ENCODE results near the gene FERMT1.

The FERMT1 gene

DNA sequence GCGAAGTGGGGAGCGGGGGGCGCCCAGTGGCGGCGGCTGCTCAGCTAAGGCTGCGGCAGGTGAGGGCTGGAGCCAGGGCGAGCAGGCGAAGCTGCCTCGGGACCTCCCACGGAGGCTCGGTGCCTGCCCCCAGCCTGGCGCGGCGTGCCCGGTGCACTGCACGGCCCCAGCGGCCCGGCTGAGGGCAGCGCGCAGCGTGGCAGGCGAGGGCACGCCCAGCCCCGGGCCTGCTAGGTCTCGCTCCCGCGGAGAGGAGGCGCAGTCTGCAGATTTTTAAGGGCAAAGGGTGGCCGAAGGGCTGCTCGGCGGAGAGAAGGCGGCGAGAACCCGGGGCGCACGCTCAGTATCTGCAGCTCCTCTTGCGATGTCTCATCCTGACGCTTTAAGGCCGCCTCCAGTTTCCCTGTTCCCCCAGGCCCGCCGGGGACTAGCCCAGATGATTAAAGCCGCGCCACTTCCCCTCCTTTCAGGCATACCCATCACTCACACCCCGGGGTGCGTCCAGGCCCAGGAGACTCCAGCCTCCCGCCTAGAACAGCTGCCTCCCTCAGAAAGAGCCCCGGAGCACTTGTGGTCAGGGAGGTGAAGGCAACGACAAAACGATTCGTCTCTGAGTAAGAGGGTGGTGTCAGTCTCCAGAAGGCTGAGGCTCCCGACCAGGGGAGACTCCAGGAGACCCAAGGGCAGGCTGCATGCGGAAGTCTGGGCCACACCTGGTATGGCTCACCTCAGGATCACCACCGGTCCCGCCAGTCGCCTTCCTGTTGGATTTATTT, at the start of gene FERMT1:
Gene FERMT1 (minus strand): TSS at position 158 of the 776 bp plus-strand sequence. CDS start 3,476 bp downstream, outside the sequence.
- peak; percentile 94 for DNase-seq

GRCh38 chr20:6169251-6169650, 46.4 kb upstream of the FERMT1 start:
- peak; percentile 38 for DNase-seq

DNA sequence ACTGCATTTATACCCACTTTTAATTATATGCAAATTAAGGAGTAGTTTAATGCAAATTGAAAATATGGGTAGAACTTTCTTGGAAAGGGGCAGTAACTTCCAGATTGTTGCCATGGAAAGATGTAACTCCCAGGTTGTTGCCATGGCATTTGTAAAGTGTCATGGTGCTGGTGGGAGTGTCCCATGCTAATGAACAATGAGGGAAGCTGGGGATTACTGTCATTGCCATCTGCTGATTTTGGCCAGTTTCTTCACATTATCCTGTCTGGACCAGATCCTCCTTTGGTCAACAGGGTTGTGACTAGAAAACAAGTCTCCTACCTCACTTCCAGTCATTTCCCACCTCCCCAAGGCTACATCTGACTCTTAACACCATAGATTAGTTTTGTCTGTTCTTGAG, 45.4 kb upstream of the FERMT1 start:
- DNase-seq = no peak

DNA sequence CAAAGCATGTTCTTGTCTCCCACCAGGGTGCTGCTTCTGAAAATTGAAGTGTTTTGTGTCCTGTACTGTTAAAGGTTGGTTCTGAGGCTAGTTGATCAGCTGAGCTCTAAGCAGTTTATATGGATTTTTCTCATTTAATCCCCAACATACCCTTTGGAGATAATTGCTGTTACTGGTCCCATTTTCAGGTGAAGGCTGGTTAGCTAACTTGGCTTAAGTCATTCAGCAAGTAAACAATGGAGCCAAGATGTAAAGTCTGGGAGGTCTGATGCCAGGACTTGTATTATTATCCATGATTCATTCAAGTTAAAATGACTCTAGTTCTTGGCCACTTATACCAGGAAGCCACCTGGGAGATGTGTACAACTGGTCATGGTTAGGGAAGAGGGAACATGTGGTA, 42.5 kb upstream of the FERMT1 start:
- no peak for DNase-seq

GRCh38 chr20:6164421-6165341, 41.9 kb upstream of the FERMT1 start:
- DNase-seq = no peak

GRCh38 chr20:6160736-6161135, 37.9 kb upstream of the FERMT1 start:
- no peak for DNase-seq

DNA sequence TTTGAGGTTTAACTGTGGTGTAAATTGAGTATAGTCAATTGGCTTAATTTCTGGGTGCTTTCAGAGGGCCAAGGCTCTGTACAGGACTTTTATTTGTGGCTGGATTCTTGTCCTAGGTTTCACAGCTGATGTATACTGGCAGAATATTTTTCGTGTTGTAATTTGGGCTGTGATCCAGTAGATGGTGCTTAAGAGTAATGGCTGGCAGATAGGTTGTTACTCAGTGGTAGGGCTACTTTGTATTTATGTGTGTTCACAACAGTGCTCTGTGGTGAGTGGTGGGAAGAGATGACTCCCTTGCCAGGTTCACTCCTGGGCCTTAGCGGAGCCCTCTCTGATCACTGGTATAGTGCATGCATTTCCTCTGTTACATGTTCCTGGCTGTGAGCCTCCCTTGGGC, 34.5 kb upstream of the FERMT1 start:
- DNase-seq = no peak

DNA sequence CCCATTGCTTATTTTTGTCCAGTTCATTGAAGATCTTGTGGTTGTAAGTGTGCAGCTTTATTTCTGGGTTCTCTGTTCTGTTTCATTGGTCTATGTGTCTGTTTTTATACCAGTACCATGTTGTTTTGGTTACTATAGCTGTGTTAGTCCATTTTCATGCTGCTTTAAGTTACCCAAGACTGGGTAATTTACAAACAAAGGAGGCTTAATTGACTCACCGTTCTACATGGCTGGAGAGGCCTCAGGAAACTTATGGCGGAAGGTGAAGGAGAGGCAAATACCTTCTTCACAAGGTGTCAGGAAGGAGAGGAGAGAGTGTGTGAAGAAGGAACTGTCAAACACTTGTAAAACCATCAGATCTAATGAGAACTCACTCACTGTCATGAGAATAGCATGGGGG, 29.9 kb upstream of the FERMT1 start:
- DNase-seq = no peak

DNA sequence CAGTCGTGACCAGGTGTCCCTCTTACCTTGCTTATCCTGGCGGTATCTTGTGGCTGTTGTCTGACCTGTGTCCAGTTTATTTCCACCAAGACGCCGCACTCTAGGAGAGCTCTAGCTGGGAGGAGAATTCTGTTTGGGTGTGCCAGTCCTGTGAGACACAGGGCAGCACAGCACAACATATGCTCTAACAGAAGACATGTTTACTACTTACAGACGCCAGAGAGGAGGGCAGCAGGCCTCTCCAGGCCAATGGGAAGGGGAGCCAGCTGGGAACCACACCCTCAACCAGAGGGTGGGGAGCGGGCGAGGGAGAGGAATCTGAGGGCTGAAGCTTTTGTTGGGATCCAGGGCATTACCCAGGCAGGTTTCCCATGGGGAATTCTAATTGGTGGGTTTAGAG, 25.2 kb upstream of the FERMT1 start:
- DNase-seq = peak; percentile 41

DNA sequence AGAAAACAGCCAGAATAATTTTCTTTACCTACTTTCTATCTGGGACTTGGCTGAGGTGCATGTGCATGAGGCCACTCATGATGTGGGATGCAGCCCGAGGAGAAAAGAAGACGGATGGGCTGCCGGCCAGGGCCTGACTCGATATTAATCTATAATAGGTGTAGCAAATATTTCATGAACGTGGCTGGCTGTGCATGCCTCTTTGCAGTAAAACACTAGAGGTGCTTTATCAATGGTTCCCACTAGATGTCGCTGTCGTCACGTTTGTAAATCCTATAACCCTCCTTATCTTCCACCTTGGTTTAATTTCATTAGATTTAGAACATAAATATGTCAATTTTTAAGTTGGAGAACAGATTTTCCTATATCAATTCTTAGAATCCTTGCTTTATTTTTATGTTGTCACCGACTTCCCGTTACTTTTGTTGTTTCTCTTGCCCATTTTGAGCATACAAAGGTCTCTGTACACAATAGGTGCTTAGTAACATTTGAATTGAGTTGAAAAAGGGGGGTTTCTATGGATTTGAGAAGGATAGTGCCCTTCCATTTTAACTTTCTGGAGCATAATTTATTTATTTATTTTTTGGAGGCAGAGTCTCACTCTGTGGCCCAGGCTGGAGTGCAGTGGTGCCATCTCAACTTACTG, 19.6 kb upstream of the FERMT1 start:
- peak; percentile 78 for DNase-seq

GRCh38 chr20:6140947-6141346, 18.1 kb upstream of the FERMT1 start:
- DNase-seq = peak; percentile 60

DNA sequence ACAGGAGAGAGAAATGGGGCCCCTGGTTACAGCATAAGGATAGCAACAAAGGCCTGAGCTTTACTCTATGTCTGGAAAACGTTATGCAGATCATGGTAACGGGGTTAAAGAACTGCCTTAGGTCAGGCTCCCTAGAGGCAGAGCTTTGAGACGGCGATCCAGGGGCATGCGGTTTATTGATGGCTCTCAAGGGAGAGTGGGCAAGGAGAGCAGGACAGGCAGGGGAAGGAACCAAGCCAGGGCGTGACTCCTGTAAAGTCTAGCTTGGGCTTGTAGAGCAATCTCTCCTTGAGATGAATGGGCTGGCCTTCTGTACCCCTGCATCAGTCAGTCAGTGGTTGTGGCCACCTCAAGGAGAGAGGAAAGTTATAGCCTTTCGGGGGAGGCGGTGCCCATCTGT, 12.5 kb upstream of the FERMT1 start:
- DNase-seq = no peak

- no peak for DNase-seq
These were observed 11.8 kb upstream of the FERMT1 start for GRCh38 chr20:6134592-6134991.

DNA sequence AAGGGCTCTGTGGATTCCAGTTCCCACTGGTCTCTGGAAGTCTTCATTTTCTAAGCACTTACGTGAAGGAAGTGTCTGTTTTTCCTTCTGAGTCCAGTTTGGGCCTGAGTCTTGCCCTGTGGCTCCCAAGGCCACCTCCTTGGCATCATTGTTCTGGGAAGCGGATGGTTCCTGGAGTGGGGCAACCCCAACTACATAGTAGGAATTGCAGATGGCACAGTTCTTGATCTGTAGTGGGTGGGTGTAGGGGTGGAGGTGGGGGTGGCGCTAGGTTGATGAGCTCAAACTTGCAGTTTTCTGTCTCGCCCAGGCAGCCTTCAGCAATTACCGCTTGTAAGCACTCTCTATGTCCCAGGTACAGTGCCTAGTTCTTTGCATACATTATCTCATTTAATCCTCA, 7.2 kb upstream of the FERMT1 start:
- no peak for DNase-seq

DNA sequence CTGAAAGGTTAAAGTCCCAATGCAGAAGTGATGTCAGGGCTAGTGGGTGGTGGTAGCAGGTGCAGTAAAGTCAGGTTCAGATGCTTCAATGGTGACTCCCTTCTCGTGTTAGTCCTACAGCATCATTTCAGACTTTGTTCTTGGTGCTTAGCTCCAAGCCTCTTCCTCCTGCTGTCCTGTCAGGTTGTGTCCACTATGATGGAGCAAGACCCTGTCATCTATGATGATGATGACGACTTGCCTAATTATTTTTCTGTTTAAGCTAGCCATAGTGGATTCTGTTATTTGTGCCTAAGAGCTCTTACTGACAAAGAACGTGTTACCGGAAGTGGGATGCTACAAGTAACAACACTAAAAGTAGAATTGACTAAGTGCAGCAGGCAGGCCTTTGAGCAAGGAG, 5.0 kb upstream of the FERMT1 start:
- no peak for DNase-seq

- DNase-seq = no peak
These were observed 4.0 kb upstream of the FERMT1 start for GRCh38 chr20:6126846-6127245.

DNA sequence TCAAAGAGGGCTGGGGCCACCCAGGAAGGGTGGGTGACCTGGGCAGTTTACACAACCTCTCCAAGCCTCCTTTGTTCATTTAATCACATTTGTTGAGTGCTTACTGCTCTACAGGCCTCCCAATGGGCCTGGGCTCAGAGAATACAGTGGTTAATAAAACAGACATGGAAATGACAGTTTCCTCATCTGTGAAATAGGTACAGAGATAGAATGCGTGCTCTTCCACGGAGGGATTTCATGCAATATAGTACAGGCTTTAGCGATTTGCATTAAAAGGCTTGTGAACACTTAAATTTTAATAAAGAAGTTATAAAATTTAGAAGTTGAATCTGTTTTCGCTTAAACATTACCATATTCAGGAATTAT, 802 bp upstream of the FERMT1 start:
- no peak for DNase-seq

- DNase-seq = peak; percentile 67
These were observed 538 bp downstream of the FERMT1 start for GRCh38 chr20:6122111-6122872.

- peak; percentile 19 for DNase-seq
These were observed 1.3 kb downstream of the FERMT1 start for GRCh38 chr20:6121504-6121903.

GRCh38 chr20:6120491-6120988, 2.3 kb downstream of the FERMT1 start:
- peak; percentile 84 for DNase-seq

GRCh38 chr20:6116758-6117157, 6.1 kb downstream of the FERMT1 start:
- no peak for DNase-seq

GRCh38 chr20:6115221-6115895, 7.5 kb downstream of the FERMT1 start:
- peak; percentile 20 for DNase-seq
